H9 (cell line): ENCODE results near the gene APRT. TPM values are rescaled to one million over a fixed set of nuclear protein-coding genes. Genes with fewer than 3 reads are reported as not detected.

Experiments used
- DNase-seq: peaks from one replicate; pipeline ENCODE4 v3.0.0-alpha.2; 2017
- H2AFZ ChIP-seq: one replicate; pipeline ENCODE4 v1.6.1; 2013; ENCODE audit warnings: mild to moderate bottlenecking, low read length, control low read depth, moderate library complexity
- H2AK5ac ChIP-seq: 2 replicates; pipeline ENCODE4 v1.6.1; 2013; ENCODE audit warnings: low read length, control low read depth, mixed read lengths; ENCODE audit not compliant: insufficient read length
- H2BK120ac ChIP-seq: one replicate; pipeline ENCODE4 v1.6.1; 2013; ENCODE audit warnings: low read depth, mild to moderate bottlenecking, low read length, control low read depth, inconsistent platforms; ENCODE audit not compliant: poor library complexity, severe bottlenecking
- H2BK12ac ChIP-seq: 2 replicates; pipeline ENCODE4 v1.6.1; 2013; ENCODE audit warnings: low read length, control low read depth, mixed read lengths, low read depth; ENCODE audit not compliant: insufficient read length
- H2BK15ac ChIP-seq: 2 replicates; pipeline ENCODE4 v1.6.1; 2013; ENCODE audit warnings: low read depth, low read length, control low read depth
- H2BK20ac ChIP-seq: one replicate; pipeline ENCODE4 v1.6.1; 2013; ENCODE audit warnings: low read depth, mild to moderate bottlenecking, low read length, control low read depth, inconsistent platforms; ENCODE audit not compliant: poor library complexity, severe bottlenecking
- H2BK5ac ChIP-seq: 2 replicates; pipeline ENCODE4 v1.6.1; 2013; ENCODE audit warnings: low read length, control low read depth, mixed read lengths; ENCODE audit not compliant: insufficient read length
- H3K14ac ChIP-seq: 2 replicates; pipeline ENCODE4 v1.6.1; 2013; ENCODE audit warnings: low read length, control low read depth; ENCODE audit not compliant: insufficient read depth
- H3K18ac ChIP-seq: 2 replicates; pipeline ENCODE4 v1.6.1; 2013; ENCODE audit warnings: low read depth, mild to moderate bottlenecking, mixed read lengths, low read length, control low read depth; ENCODE audit not compliant: insufficient read length
- H3K23ac ChIP-seq: 2 replicates; pipeline ENCODE4 v1.6.1; 2013; ENCODE audit warnings: low read length, control low read depth, mixed read lengths, low read depth; ENCODE audit not compliant: insufficient read length
- H3K23me2 ChIP-seq: 2 replicates; pipeline ENCODE4 v1.6.1; 2013; ENCODE audit warnings: low read depth, mild to moderate bottlenecking, mixed read lengths, low read length, control low read depth; ENCODE audit not compliant: insufficient read length, poor library complexity, severe bottlenecking
- H3K27ac ChIP-seq: 2 replicates; pipeline ENCODE4 v1.5.1; 2013; ENCODE audit warnings: low read length, control low read depth, mixed read lengths, low read depth; ENCODE audit not compliant: insufficient read length
- H3K27me3 ChIP-seq: 2 replicates; pipeline ENCODE4 v1.6.1; 2013; ENCODE audit warnings: low read length, control low read depth, inconsistent platforms; ENCODE audit not compliant: insufficient read depth
- H3K4ac ChIP-seq: 2 replicates; pipeline ENCODE4 v1.6.1; 2013; ENCODE audit warnings: low read depth, mild to moderate bottlenecking, control low read depth, inconsistent platforms, low read length, moderate library complexity
- H3K4me1 ChIP-seq: 2 replicates; pipeline ENCODE4 v1.6.1; 2013; ENCODE audit warnings: low read length, control low read depth, inconsistent platforms; ENCODE audit not compliant: insufficient read depth
- H3K4me2 ChIP-seq: 2 replicates; pipeline ENCODE4 v1.6.1; 2013; ENCODE audit warnings: low read length, control low read depth, mixed read lengths; ENCODE audit not compliant: insufficient read length, insufficient read depth
- H3K56ac ChIP-seq: 2 replicates; pipeline ENCODE4 v1.6.1; 2013; ENCODE audit warnings: low read depth, mild to moderate bottlenecking, mixed read lengths, low read length, control low read depth; ENCODE audit not compliant: insufficient read length
- H3K79me1 ChIP-seq: 2 replicates; pipeline ENCODE4 v1.6.1; 2013; ENCODE audit warnings: low read depth, mild to moderate bottlenecking, moderate library complexity, low read length, control low read depth, inconsistent platforms; ENCODE audit not compliant: insufficient read depth, poor library complexity, severe bottlenecking
- H3K79me2 ChIP-seq: 2 replicates; pipeline ENCODE4 v1.6.1; 2013; ENCODE audit warnings: low read length, control low read depth, inconsistent platforms; ENCODE audit not compliant: insufficient read depth
- H3K9ac ChIP-seq: 2 replicates; pipeline ENCODE4 v1.6.1; 2013; ENCODE audit warnings: low read length, control low read depth, mixed read lengths; ENCODE audit not compliant: insufficient read length; ENCODE audit errors: extremely low read depth
- H3K9me3 ChIP-seq: one replicate; pipeline ENCODE4 v1.6.1; 2013; ENCODE audit warnings: low read depth, low read length, inconsistent platforms; ENCODE audit not compliant: control insufficient read depth
- H3T11ph ChIP-seq: one replicate; pipeline ENCODE4 v1.6.1; 2013; ENCODE audit warnings: mild to moderate bottlenecking, low read length, control low read depth, inconsistent platforms
- H4K20me1 ChIP-seq: one replicate; pipeline ENCODE4 v1.6.1; 2013; ENCODE audit not compliant: control insufficient read depth, insufficient read length, insufficient read depth
- H4K5ac ChIP-seq: 2 replicates; pipeline ENCODE4 v1.6.1; 2013; ENCODE audit warnings: low read depth, mild to moderate bottlenecking, mixed read lengths, low read length, control low read depth; ENCODE audit not compliant: insufficient read length
- H4K8ac ChIP-seq: replicated peaks from 2 replicates; pipeline ENCODE4 v1.6.1; 2013; ENCODE audit warnings: low read length, control low read depth, mixed read lengths, low read depth; ENCODE audit not compliant: insufficient read length
- H4K91ac ChIP-seq: 2 replicates; pipeline ENCODE4 v1.6.1; 2013; ENCODE audit warnings: low read depth, mild to moderate bottlenecking, moderate library complexity, mixed read lengths, low read length, control low read depth; ENCODE audit not compliant: insufficient read length
- H3K27ac Mint-ChIP-seq, 3 experiments: 2 replicates in 2 of 3; 3 replicates in 1 of 3; pipeline ENCODE4 v1.8.0; 2020 to 2021; ENCODE audit warnings: mixed read lengths in 3 of 3, mild to moderate bottlenecking in 1 of 3, moderate library complexity in 1 of 3
- H3K27me3 Mint-ChIP-seq: 2 replicates; pipeline ENCODE4 v1.8.0; 2021; ENCODE audit warnings: low read depth, mild to moderate bottlenecking, moderate library complexity, mixed read lengths
- H3K36me3 Mint-ChIP-seq, 3 experiments: 2 replicates in 2 of 3; 3 replicates in 1 of 3; pipeline ENCODE4 v1.8.0; 2020 to 2021; ENCODE audit warnings: low read depth in 3 of 3, mixed read lengths in 3 of 3; ENCODE audit not compliant: insufficient read depth in 1 of 3
- H3K4me1 Mint-ChIP-seq, 2 experiments: 2 replicates each; pipeline ENCODE4 v1.8.0; 2020; ENCODE audit warnings: mixed read lengths in 2 of 2
- H3K4me3 Mint-ChIP-seq, 2 experiments: 2 replicates in 1 of 2; 3 replicates in 1 of 2; pipeline ENCODE4 v1.8.0; 2020 to 2021; ENCODE audit warnings: mild to moderate bottlenecking in 2 of 2, mixed read lengths in 2 of 2, moderate library complexity in 1 of 2
- H3K9me3 Mint-ChIP-seq, 2 experiments: 2 replicates in 1 of 2; 3 replicates in 1 of 2; pipeline ENCODE4 v1.8.0; 2020; ENCODE audit warnings: mild to moderate bottlenecking in 2 of 2, mixed read lengths in 2 of 2, moderate library complexity in 1 of 2
- WGBS: extraction: QIAGEN DNeasy Blood & Tissue Kit; methylation state at CpG from one replicate; pipeline ENCODE4 v1.1.7; 2013; ENCODE audit warnings: missing lambda C conversion rate, low lambda C conversion rate, mixed read lengths; ENCODE audit not compliant: insufficient read length; ENCODE audit errors: extremely low coverage; 5-methylcytosine and 5-hydroxymethylcytosine counted together
- total RNA-seq: library from RNA; stranded (reverse); gene quantifications from 2 replicates; pipeline ENCODE4 v1.2.1, GENCODE V29; 2021
- TF ChIP-seq, protein P1 (sequence below): fragments of 200-600 bp; sonication (generic); conservative IDR thresholded peaks from 3 replicates; pipeline ENCODE4 v1.8.0; 2021; ENCODE audit warnings: antibody characterized with exemption, mild to moderate bottlenecking

APRT gene
- total RNA-seq, 1 experiment from 2014 or later, result 246 TPM

DNA sequence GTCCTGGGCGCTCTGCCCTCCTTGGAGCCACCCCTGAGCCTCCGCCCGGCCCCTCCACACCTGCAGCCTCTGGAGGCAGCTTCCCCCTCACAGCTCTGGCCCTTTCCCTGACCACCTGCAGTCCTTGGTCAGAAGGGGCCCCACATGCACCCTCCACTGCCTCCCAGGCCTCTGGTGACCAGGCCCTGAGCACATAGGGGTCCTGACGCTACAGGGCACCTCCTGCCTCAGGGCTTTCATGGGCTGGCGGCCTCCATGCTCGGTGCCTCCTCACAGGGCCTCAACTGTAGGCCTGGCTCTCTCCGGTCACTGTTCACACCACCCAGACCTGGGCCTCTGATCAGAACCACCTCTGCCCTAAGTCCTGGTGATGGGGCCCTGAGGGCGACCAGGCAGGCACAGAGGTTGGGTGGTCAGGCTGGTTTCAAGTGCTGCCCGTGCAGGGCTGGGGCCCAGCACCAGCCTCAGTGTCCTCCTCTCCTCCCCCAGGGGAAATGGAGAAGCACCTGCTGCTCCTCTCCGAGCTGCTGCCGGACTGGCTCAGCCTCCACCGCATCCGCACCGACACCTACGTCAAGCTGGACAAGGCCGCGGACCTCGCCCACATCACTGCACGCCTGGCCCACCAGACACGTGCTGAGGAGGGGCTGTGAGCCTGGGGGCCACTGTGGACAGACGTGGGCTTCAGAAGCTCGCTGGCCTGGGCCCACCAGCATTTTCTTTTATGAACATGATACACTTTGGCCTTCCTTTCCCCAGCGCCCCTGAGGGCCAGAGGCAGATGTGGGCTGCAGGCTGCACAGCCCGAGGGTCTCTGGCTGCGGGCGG lies 3.9 kb downstream of the APRT start:
- Mint-ChIP-seq H3K4me3 (peak overlapping the region in 1 of 2 experiments; percentile 51; a peak in 2 of 5 replicates), H3K27me3 (no peaks in the 10 kb centered on the region; the same call in 1 of the 2 replicates)
- H3K18ac ChIP-seq, result no peak overlapping the region

More for the DNA sequence above, 3.9 kb downstream of the APRT start:
- no peaks in the 10 kb centered on the region for H3K4me1 ChIP-seq
- H4K20me1 ChIP-seq, result peaks cover 3% of the 10 kb centered on the region
- no peaks in the 10 kb centered on the region for H3K9me3 ChIP-seq
- H2BK20ac ChIP-seq, result no peak overlapping the region
- H4K5ac ChIP-seq, result no peak overlapping the region
- no peak overlapping the region for H2BK15ac ChIP-seq
- no peak overlapping the region for H2AK5ac ChIP-seq
- no peak overlapping the region for H3K27ac ChIP-seq
- H3K56ac ChIP-seq, result no peak overlapping the region
- no peak overlapping the region for H2AFZ ChIP-seq
- DNase-seq, result no peak
- Mint-ChIP-seq H3K36me3 (peaks cover 17 to 55% (median 54%) of the 10 kb centered on the region in 3 experiments; a peak in 6 of 7 replicates), H3K9me3 (no peaks in the 10 kb centered on the region), H3K4me1 (peaks cover 6 to 10% of the 10 kb centered on the region in 2 experiments), H3K27ac (peak overlapping the region; percentile 40 to 82 (median 75); a peak in 4 of 7 replicates)
- no peaks in the 10 kb centered on the region for H3K27me3 ChIP-seq
- no peak overlapping the region for H3T11ph ChIP-seq
- peaks cover 6% of the 10 kb centered on the region; the same call in 1 of the 2 replicates for H3K79me2 ChIP-seq
- no peak overlapping the region for H2BK5ac ChIP-seq
- no peak overlapping the region for H2BK120ac ChIP-seq
- peaks cover 21% of the 10 kb centered on the region for H3K23me2 ChIP-seq
- no peak overlapping the region for H3K4me2 ChIP-seq
- no peak overlapping the region for H3K23ac ChIP-seq
- H3K4ac ChIP-seq, result no peak overlapping the region
- TF ChIP-seq, protein P1, sequence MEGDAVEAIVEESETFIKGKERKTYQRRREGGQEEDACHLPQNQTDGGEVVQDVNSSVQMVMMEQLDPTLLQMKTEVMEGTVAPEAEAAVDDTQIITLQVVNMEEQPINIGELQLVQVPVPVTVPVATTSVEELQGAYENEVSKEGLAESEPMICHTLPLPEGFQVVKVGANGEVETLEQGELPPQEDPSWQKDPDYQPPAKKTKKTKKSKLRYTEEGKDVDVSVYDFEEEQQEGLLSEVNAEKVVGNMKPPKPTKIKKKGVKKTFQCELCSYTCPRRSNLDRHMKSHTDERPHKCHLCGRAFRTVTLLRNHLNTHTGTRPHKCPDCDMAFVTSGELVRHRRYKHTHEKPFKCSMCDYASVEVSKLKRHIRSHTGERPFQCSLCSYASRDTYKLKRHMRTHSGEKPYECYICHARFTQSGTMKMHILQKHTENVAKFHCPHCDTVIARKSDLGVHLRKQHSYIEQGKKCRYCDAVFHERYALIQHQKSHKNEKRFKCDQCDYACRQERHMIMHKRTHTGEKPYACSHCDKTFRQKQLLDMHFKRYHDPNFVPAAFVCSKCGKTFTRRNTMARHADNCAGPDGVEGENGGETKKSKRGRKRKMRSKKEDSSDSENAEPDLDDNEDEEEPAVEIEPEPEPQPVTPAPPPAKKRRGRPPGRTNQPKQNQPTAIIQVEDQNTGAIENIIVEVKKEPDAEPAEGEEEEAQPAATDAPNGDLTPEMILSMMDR, result no peak
- no CpG with 5 or more reads among the region's 26 CpGs for WGBS
- H3K14ac ChIP-seq, result no peak overlapping the region
- H4K8ac ChIP-seq, result no peak overlapping the region
- H4K91ac ChIP-seq, result no peak overlapping the region
- peaks cover 6% of the 10 kb centered on the region for H3K79me1 ChIP-seq
- no peak overlapping the region for H3K9ac ChIP-seq
- no peak overlapping the region for H2BK12ac ChIP-seq
